Activated CD8-positive, alpha-beta memory T cell treated with anti-CD3 and anti-CD28 coated beads, Interleukin-2, amount 10 ng/mL, durations not matched to agents 7 days and 5 days (primary cell): ENCODE measurements around the gene RNF217. TPM values are rescaled to one million over a fixed set of nuclear protein-coding genes. Genes with fewer than 3 reads are reported as not detected.
A peak's percentile ranks its signal among the peaks of the same experiment; 100 is the strongest.

Source experiments
- ATAC-seq: fragments of 150-1000 bp; cut with Tn5 transposase; one replicate; pipeline ENCODE4 v1.10.0; 2021; ENCODE audit warnings: moderate library complexity
- CTCF ChIA-PET: fragments of 350-600 bp; sonication (Branson Sonifier 250); formaldehyde crosslinking; loops from one replicate; lab custom pipeline; 2021; ENCODE audit warnings: antibody characterized with exemption; lab: Charles Lee
- DNase-seq: peaks from one replicate; pipeline ENCODE4 v3.0.0-alpha.2; 2020
- H3K27ac Mint-ChIP-seq: one replicate; pipeline ENCODE4 v1.8.0; 2021; ENCODE audit warnings: mild to moderate bottlenecking, mixed read lengths
- H3K27me3 Mint-ChIP-seq: one replicate; pipeline ENCODE4 v1.8.0; 2021; ENCODE audit warnings: mixed read lengths
- H3K36me3 Mint-ChIP-seq: one replicate; pipeline ENCODE4 v1.8.0; 2021; ENCODE audit warnings: mild to moderate bottlenecking, mixed read lengths
- H3K4me1 Mint-ChIP-seq: one replicate; pipeline ENCODE4 v1.8.0; 2021; ENCODE audit warnings: mixed read lengths
- H3K4me3 Mint-ChIP-seq: one replicate; pipeline ENCODE4 v1.8.0; 2021; ENCODE audit warnings: mild to moderate bottlenecking, moderate library complexity, mixed read lengths
- H3K9me3 Mint-ChIP-seq: one replicate; pipeline ENCODE4 v1.8.0; 2022; ENCODE audit warnings: low read depth, mixed read lengths
- total RNA-seq, 2 experiments: library from RNA; stranded (reverse); gene quantifications; one replicate each; pipeline ENCODE4 v1.2.3, GENCODE V29; 2021

Gene RNF217
- total RNA-seq, 2 experiments from 2014 or later, result 0.70 TPM; not detected in 1

GRCh38 chr6:125046107-125046925 is 84.1 kb downstream of the RNF217 start:
- H3K27ac Mint-ChIP-seq, result no peak overlapping the region
- H3K27me3 Mint-ChIP-seq, result no peaks in the 10 kb centered on the region
- H3K36me3 Mint-ChIP-seq, result no peaks in the 10 kb centered on the region
- H3K4me3 Mint-ChIP-seq, result no peak overlapping the region
- H3K4me1 Mint-ChIP-seq, result no peaks in the 10 kb centered on the region
- ATAC-seq, result no peak
- DNase-seq, result no peak
- CTCF ChIA-PET, result no interaction called here
- no peaks in the 10 kb centered on the region for H3K9me3 Mint-ChIP-seq

- no peaks in the 10 kb centered on the region for H3K4me1 Mint-ChIP-seq
- H3K4me3 Mint-ChIP-seq, result no peak overlapping the region
- DNase-seq, result no peak
- H3K36me3 Mint-ChIP-seq, result no peaks in the 10 kb centered on the region
- CTCF ChIA-PET, result no interaction called here
- no peaks in the 10 kb centered on the region for H3K27me3 Mint-ChIP-seq
- no peak for ATAC-seq
- no peak overlapping the region for H3K27ac Mint-ChIP-seq
- no peaks in the 10 kb centered on the region for H3K9me3 Mint-ChIP-seq
Observed at GRCh38 chr6:125048274-125048673, 86.0 kb downstream of the RNF217 start.

DNA sequence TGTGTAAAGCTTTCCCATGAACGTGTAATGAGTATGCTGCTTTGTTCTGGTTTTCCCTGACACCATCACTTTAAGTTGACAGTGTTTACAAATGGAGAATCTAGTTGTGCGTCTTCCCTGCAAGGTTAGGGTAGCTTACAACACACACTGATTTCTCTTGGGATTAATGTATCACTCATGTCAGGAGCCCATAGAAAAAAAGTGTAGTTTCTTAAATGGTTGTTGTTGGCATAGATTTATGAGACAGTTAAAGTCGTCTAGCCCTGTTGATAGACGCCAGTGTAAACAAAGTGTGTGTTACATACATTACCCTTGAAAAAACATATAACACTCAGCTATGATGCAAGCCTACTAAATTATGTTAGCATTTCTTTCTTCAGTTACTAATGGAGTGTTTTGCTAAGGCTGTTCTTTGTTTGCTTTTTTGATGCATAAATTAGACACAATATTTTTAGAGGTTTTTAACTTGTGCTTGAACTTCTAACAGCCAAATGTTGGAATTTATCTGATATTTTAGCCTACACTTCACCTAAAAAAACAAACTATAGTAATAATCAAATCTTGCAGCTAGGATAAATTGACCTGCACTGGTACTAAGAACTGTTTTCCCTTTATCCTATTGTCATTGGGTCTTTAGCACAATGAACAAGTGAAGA is 88.6 kb downstream of the RNF217 start:
- no peak overlapping the region for H3K27ac Mint-ChIP-seq
- CTCF ChIA-PET, result no interaction called here
- ATAC-seq (no peak), DNase-seq (no peak)
- H3K4me3 Mint-ChIP-seq, result no peak overlapping the region
- no peaks in the 10 kb centered on the region for H3K27me3 Mint-ChIP-seq
- no peaks in the 10 kb centered on the region for H3K36me3 Mint-ChIP-seq
- no peaks in the 10 kb centered on the region for H3K9me3 Mint-ChIP-seq
- H3K4me1 Mint-ChIP-seq, result no peaks in the 10 kb centered on the region

- no peaks in the 10 kb centered on the region for H3K27me3 Mint-ChIP-seq
- no peaks in the 10 kb centered on the region for H3K9me3 Mint-ChIP-seq
- no peaks in the 10 kb centered on the region for H3K36me3 Mint-ChIP-seq
- H3K27ac Mint-ChIP-seq, result no peak overlapping the region
- DNase-seq (no peak), ATAC-seq (no peak)
- no peaks in the 10 kb centered on the region for H3K4me1 Mint-ChIP-seq
- no peak overlapping the region for H3K4me3 Mint-ChIP-seq
- CTCF ChIA-PET, result no interaction called here
Observed at GRCh38 chr6:125053809-125054208, 91.6 kb downstream of the RNF217 start.

DNA sequence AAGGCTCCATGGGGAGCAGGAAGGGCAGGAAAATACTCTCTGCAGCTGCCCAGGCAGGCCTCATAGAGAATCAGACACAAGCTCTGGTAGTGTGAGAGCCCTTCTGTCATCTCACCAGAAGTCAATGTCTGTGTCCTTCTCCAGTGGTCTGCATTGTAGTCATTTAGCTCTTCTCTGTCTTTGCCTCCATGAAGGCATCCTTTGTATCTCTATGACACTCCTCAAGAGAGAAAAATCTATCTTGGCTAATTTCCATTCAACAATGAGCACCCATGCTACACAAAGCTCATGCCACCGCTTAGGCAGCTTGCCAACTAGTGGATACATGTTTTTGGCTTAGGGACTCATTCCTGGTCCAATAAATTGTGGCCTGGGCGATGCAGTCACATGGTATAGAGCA is 92.1 kb downstream of the RNF217 start:
- no peaks in the 10 kb centered on the region for H3K4me1 Mint-ChIP-seq
- no peak overlapping the region for H3K27ac Mint-ChIP-seq
- no peak overlapping the region for H3K4me3 Mint-ChIP-seq
- ATAC-seq, result no peak
- no peaks in the 10 kb centered on the region for H3K36me3 Mint-ChIP-seq
- CTCF ChIA-PET, result no interaction called here
- DNase-seq, result no peak
- H3K27me3 Mint-ChIP-seq, result no peaks in the 10 kb centered on the region
- no peaks in the 10 kb centered on the region for H3K9me3 Mint-ChIP-seq

DNA sequence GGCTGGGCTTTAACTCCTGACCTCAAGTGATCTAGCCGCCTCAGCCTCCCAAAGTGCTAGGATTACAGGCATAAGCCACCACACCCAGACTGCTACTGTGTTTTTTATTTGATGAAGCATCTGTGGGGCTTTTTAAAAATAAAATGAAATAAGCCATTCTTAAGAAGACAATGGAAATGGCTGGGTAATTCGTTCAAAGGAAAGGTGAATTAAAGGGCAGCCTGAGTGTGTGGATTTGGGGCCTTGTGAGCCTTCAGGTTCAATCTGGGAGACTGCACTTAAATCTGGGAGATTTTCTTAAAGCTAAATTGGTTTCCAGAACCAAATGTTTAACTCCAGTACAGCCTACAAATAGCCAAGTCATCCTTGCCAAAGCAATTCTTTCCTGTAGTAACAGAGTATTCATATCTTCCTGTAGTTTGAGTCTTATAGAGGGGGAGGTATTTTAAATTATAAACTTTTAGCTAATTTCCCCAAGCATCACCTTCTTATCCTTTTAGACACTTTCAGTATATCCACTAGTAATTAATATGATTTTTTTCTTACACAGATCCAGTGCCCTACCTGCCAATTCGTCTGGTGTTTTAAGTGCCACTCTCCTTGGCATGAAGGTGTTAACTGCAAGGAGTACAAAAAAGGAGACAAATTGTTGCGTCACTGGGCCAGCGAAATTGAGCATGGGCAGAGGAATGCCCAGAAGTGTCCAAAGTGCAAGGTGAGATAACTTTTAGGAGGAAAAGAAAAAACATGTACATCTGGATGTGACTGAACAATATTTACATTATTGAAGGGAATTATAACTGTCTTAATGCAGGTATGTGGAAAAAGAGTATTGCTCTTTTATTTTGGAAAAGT is 95.4 kb downstream of the RNF217 start:
- CTCF ChIA-PET, result interaction anchor here (1.3 kb wide), 1 partner anchor 57 kb away, joined by 3 read pairs; no protein-coding TSS in a partner anchor
- no peaks in the 10 kb centered on the region for H3K9me3 Mint-ChIP-seq
- H3K27ac Mint-ChIP-seq, result no peak overlapping the region

GRCh38 chr6:125058546-125058945 is 96.3 kb downstream of the RNF217 start:
- CTCF ChIA-PET, result no interaction called here
- Mint-ChIP-seq H3K9me3 (no peaks in the 10 kb centered on the region), H3K4me1 (peaks cover 2% of the 10 kb centered on the region), H3K27me3 (no peaks in the 10 kb centered on the region), H3K36me3 (no peaks in the 10 kb centered on the region), H3K4me3 (no peak overlapping the region), H3K27ac (no peak overlapping the region)
- DNase-seq (no peak), ATAC-seq (no peak)

More for the DNA sequence above, 95.4 kb downstream of the RNF217 start:
- ATAC-seq (no peak), DNase-seq (no peak)
- Mint-ChIP-seq H3K4me3 (no peak overlapping the region), H3K27me3 (no peaks in the 10 kb centered on the region), H3K36me3 (no peaks in the 10 kb centered on the region), H3K4me1 (no peaks in the 10 kb centered on the region)

DNA sequence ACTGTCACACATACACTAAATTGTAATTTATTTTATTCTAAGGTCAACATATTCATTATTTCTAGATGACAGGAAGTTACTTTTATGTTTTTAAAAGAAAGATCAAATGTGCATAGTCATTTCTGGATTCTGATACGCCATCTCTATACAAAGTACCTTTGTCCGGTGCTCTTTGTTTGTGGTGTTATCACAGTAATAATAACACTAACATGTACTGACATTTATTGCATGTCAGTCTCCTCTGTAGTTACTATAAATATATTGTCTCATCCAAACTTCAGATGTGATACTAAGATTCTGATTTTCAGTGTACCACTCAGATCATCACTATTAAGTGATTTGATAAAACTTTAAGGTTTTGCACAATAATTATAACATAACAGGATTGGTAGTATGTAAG is 101.1 kb downstream of the RNF217 start:
- CTCF ChIA-PET, result no interaction called here
- no peaks in the 10 kb centered on the region for H3K27me3 Mint-ChIP-seq

DNA sequence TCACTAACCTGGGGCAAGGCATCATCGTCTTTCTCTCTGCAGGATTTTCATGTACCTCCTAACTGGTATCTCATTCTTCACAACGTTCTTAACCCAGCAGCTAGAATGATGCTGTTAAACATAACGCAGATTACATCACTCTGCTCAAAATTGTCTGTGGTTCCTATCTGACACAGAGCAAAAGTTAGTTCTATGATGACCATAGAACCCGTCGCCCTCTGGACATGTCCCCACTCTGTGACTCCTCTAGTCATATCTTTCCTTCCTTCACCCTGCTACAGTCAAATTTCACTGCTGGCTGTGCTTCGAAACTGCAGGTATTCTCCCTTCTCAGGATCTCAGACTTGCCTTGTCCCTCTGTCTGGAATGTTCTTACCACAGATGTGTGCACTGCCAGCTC is 103.9 kb downstream of the RNF217 start:
- Mint-ChIP-seq H3K36me3 (no peaks in the 10 kb centered on the region), H3K27me3 (no peaks in the 10 kb centered on the region), H3K27ac (no peak overlapping the region), H3K4me1 (peaks cover 3% of the 10 kb centered on the region), H3K9me3 (no peaks in the 10 kb centered on the region), H3K4me3 (no peak overlapping the region)
- CTCF ChIA-PET, result interaction anchor here (0.9 kb wide), 1 partner anchor 43 kb away, joined by 4 read pairs; no protein-coding TSS in a partner anchor
- ATAC-seq (no peak), DNase-seq (no peak)

More for the DNA sequence above, 101.1 kb downstream of the RNF217 start:
- H3K27ac Mint-ChIP-seq, result no peak overlapping the region
- peaks cover 3% of the 10 kb centered on the region for H3K4me1 Mint-ChIP-seq
- no peaks in the 10 kb centered on the region for H3K9me3 Mint-ChIP-seq
- no peak for DNase-seq
- ATAC-seq, result no peak
- no peaks in the 10 kb centered on the region for H3K36me3 Mint-ChIP-seq
- no peak overlapping the region for H3K4me3 Mint-ChIP-seq

DNA sequence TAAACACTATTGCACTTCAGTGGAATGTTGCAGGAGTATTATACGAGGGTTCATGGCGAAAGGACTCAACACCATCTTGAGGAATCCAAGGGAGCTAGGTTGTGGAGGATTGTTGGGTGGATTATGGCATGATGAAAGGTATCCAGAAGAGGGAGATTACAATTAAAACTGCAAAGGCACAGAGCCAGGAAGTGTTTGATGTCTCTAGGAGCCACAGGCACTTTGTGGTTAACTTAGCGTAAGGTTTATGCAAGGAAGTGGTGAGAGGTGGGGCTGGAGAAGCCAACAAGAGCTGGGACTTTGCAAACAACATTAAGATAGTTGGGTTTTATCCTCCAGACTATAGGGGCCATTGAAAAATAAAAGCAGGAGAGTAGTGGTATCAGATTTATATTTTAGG is 104.7 kb downstream of the RNF217 start:
- peaks cover 3% of the 10 kb centered on the region for H3K4me1 Mint-ChIP-seq
- peak; percentile 86 for ATAC-seq

DNA sequence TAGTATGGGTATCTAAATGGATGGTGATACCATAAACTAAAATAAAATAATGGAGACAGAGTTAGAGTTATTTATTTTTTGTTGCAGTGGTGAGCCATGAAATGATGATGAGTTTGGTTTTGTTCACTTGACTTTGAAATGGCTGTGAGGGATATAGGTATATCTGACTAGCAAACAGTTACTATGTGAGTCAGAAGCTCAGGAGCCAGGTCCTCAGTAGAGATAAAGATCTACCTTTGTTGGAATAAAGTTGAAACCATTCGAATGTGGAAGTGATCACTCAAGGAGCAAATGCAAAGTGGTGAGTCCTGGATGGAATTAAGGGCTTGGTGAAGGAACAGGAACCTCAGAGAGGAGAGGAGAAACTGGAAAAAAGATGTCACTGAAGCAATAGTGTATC is 105.3 kb downstream of the RNF217 start:
- Mint-ChIP-seq H3K27ac (no peak overlapping the region), H3K4me3 (no peak overlapping the region), H3K27me3 (no peaks in the 10 kb centered on the region), H3K9me3 (no peaks in the 10 kb centered on the region), H3K4me1 (peaks cover 3% of the 10 kb centered on the region), H3K36me3 (no peaks in the 10 kb centered on the region)
- ATAC-seq (peak; percentile 16), DNase-seq (no peak)
- CTCF ChIA-PET, result interaction anchor here (0.9 to 1.2 kb wide), 2 partner anchors 16 to 47 kb away, joined by 3 read pairs; no protein-coding TSS in a partner anchor

More for the DNA sequence above, 104.7 kb downstream of the RNF217 start:
- no peaks in the 10 kb centered on the region for H3K27me3 Mint-ChIP-seq
- H3K9me3 Mint-ChIP-seq, result no peaks in the 10 kb centered on the region
- H3K36me3 Mint-ChIP-seq, result no peaks in the 10 kb centered on the region
- no peak overlapping the region for H3K4me3 Mint-ChIP-seq
- peak; percentile 78 for DNase-seq
- no peak overlapping the region for H3K27ac Mint-ChIP-seq
- CTCF ChIA-PET, result interaction anchor here (0.9 to 1.2 kb wide), 2 partner anchors 16 to 47 kb away, joined by 3 read pairs; no protein-coding TSS in a partner anchor

DNA sequence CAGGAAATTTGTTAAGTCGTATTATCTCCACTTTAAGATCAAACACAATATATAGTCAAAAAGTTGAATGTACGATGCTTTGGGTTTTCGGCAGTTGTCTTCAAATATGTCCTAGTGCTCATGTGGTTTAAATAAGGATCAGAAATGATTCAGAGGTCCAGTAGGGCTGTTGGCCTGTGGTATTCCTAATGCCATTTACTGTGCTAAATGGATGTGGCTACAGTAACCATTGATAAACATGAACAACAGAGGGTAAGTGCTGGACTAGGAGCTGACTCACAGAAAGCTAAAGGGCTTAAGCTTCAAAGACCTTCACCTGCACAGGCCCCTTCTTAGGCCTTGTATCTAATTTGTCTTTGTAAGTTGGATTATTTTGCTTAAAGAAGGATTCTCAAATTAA is 110.8 kb downstream of the RNF217 start:
- Mint-ChIP-seq H3K36me3 (no peaks in the 10 kb centered on the region), H3K4me1 (no peaks in the 10 kb centered on the region), H3K9me3 (no peaks in the 10 kb centered on the region), H3K27ac (no peak overlapping the region), H3K4me3 (no peak overlapping the region), H3K27me3 (no peaks in the 10 kb centered on the region)
- DNase-seq (no peak), ATAC-seq (no peak)
- CTCF ChIA-PET, result no interaction called here

- no peaks in the 10 kb centered on the region for H3K36me3 Mint-ChIP-seq
- no peak overlapping the region for H3K27ac Mint-ChIP-seq
- H3K4me1 Mint-ChIP-seq, result no peaks in the 10 kb centered on the region
Observed at GRCh38 chr6:125074120-125074519, 111.9 kb downstream of the RNF217 start.

More at GRCh38 chr6:125074120-125074519, 111.9 kb downstream of the RNF217 start:
- H3K9me3 Mint-ChIP-seq, result no peaks in the 10 kb centered on the region
- no peak for DNase-seq
- ATAC-seq, result no peak
- CTCF ChIA-PET, result no interaction called here
- no peak overlapping the region for H3K4me3 Mint-ChIP-seq
- no peaks in the 10 kb centered on the region for H3K27me3 Mint-ChIP-seq
